IMR-90 (cell line): ENCODE results near the gene ZNF526. TPM values are rescaled to one million over a fixed set of nuclear protein-coding genes. Genes with fewer than 3 reads are reported as not detected.

Experiments
- ATAC-seq: fragments of 200-7000 bp; cut with Tn5 transposase; 2 replicates; pipeline ENCODE4 v1.9.1; 2020; ENCODE audit warnings: low read depth, mild to moderate bottlenecking, moderate library complexity
- BruUV-seq: library from RNA; stranded (reverse); fragments of 400-500 nt; replicated peaks from 2 replicates; lab custom pipeline; 2021; lab: Mats Ljungman, UMichigan
- CTCF ChIA-PET: fragments of 300-600 bp; formaldehyde crosslinking; extraction: SDS; loops from one replicate; lab custom pipeline; 2021; ENCODE audit warnings: antibody characterized with exemption; lab: Yijun Ruan, JAX
- POLR2A ChIA-PET: fragments of 300-600 bp; sonication (Branson Sonifier 250); formaldehyde crosslinking; loops from one replicate; lab custom pipeline; 2022; ENCODE audit warnings: antibody characterized with exemption; ENCODE audit not compliant: unreplicated experiment; lab: Charles Lee
- DNase-seq: peaks from one replicate; pipeline ENCODE4 v3.0.0; 2013
- H2AFZ ChIP-seq: replicated peaks from 2 replicates; pipeline ENCODE3; 2013; ENCODE audit warnings: low read length, mild to moderate bottlenecking; ENCODE audit not compliant: poor library complexity
- H2AK5ac ChIP-seq: 2 replicates; pipeline ENCODE4 v1.6.1; 2013; ENCODE audit warnings: low read depth, low read length, inconsistent platforms
- H2AK9ac ChIP-seq: replicated peaks from 2 replicates; pipeline ENCODE3; 2013; ENCODE audit warnings: mild to moderate bottlenecking, low read depth, low read length, moderate library complexity; ENCODE audit not compliant: poor library complexity
- H2BK120ac ChIP-seq: 2 replicates; pipeline ENCODE4 v1.6.1; 2013; ENCODE audit warnings: low read depth, low read length, inconsistent platforms
- H2BK15ac ChIP-seq: 3 replicates; pipeline ENCODE4 v1.6.1; 2013; ENCODE audit warnings: low read depth, low read length, inconsistent platforms
- H2BK20ac ChIP-seq: 2 replicates; pipeline ENCODE4 v1.6.1; 2013; ENCODE audit warnings: low read depth, mild to moderate bottlenecking, inconsistent platforms, low read length, moderate library complexity
- H2BK5ac ChIP-seq: 2 replicates; pipeline ENCODE4 v1.6.1; 2013; ENCODE audit warnings: mild to moderate bottlenecking, low read depth, low read length, inconsistent platforms; ENCODE audit not compliant: poor library complexity, severe bottlenecking
- H3K14ac ChIP-seq: replicated peaks from 2 replicates; pipeline ENCODE4 v1.6.1; 2013; ENCODE audit warnings: low read depth, low read length, inconsistent platforms
- H3K18ac ChIP-seq: 2 replicates; pipeline ENCODE4 v1.6.1; 2013; ENCODE audit warnings: low read depth, low read length, control low read depth
- H3K23ac ChIP-seq: 2 replicates; pipeline ENCODE4 v1.6.1; 2013; ENCODE audit warnings: low read depth, low read length, inconsistent platforms
- H3K27ac ChIP-seq: 2 replicates; pipeline ENCODE4 v1.5.1; 2013; ENCODE audit warnings: mild to moderate bottlenecking, control low read depth, low read length; ENCODE audit not compliant: insufficient read depth
- H3K27me3 ChIP-seq: 2 replicates; pipeline ENCODE4 v1.6.1; 2013; ENCODE audit warnings: low read length; ENCODE audit not compliant: control insufficient read depth, insufficient read depth
- H3K36me3 ChIP-seq: 2 replicates; pipeline ENCODE4 v1.6.1; 2013; ENCODE audit warnings: low read length, mixed read lengths; ENCODE audit not compliant: control insufficient read depth, insufficient read depth
- H3K4ac ChIP-seq: 2 replicates; pipeline ENCODE4 v1.6.1; 2013; ENCODE audit warnings: low read depth, low read length, inconsistent platforms
- H3K4me1 ChIP-seq: 2 replicates; pipeline ENCODE4 v1.6.1; 2013; ENCODE audit warnings: low read length, mixed read lengths; ENCODE audit not compliant: control insufficient read depth, insufficient read depth
- H3K4me2 ChIP-seq: 2 replicates; pipeline ENCODE4 v1.6.1; 2013; ENCODE audit warnings: low read depth, mild to moderate bottlenecking, control low read depth, low read length, moderate library complexity
- H3K4me3 ChIP-seq: 2 replicates; pipeline ENCODE4 v1.5.1; 2013; ENCODE audit warnings: low read depth, mild to moderate bottlenecking, control low read depth, low read length, moderate library complexity; ENCODE audit not compliant: insufficient read depth
- H3K56ac ChIP-seq: 2 replicates; pipeline ENCODE4 v1.6.1; 2013; ENCODE audit warnings: low read length, inconsistent platforms; ENCODE audit not compliant: insufficient read depth; ENCODE audit errors: extremely low read depth
- H3K79me1 ChIP-seq, 2 experiments: 2 replicates each; pipeline ENCODE4 v1.6.1; 2013; ENCODE audit warnings: low read length in 2 of 2, inconsistent platforms in 1 of 2, low read depth in 1 of 2
- H3K9ac ChIP-seq: 2 replicates; pipeline ENCODE4 v1.6.1; 2013; ENCODE audit warnings: low read depth, low read length, control low read depth
- H3K9me1 ChIP-seq: 2 replicates; pipeline ENCODE4 v1.6.1; 2013; ENCODE audit warnings: low read length, inconsistent platforms; ENCODE audit not compliant: insufficient read depth
- H3K9me3 ChIP-seq: 2 replicates; pipeline ENCODE4 v1.6.1; 2013; ENCODE audit warnings: low read length; ENCODE audit not compliant: control insufficient read depth, insufficient read depth
- H4K20me1 ChIP-seq: 2 replicates; pipeline ENCODE4 v1.6.1; 2013; ENCODE audit warnings: low read length, inconsistent platforms; ENCODE audit not compliant: insufficient read depth
- H4K5ac ChIP-seq: 2 replicates; pipeline ENCODE4 v1.6.1; 2013; ENCODE audit warnings: mild to moderate bottlenecking, low read depth, low read length, control low read depth
- H4K8ac ChIP-seq, 2 experiments: 2 replicates each; pipeline ENCODE4 v1.6.1; 2013; ENCODE audit warnings: low read depth in 2 of 2, low read length in 2 of 2, control low read depth in 1 of 2, inconsistent platforms in 1 of 2
- H4K91ac ChIP-seq: 2 replicates; pipeline ENCODE4 v1.6.1; 2013; ENCODE audit warnings: low read depth, low read length, inconsistent platforms; ENCODE audit not compliant: insufficient read depth
- CEBPB ChIP-seq: IDR thresholded peaks from 2 replicates; pipeline ENCODE4 v1.6.1; 2012; ENCODE audit warnings: low read depth, low read length, improper control_type of control experiment
- ELK1 ChIP-seq: fragments of 150-350 bp; IDR thresholded peaks from 2 replicates; pipeline ENCODE4 v1.6.1; 2016; ENCODE audit warnings: low read depth, mild to moderate bottlenecking, low read length, moderate library complexity, borderline replicate concordance
- MAFK ChIP-seq: IDR thresholded peaks from 2 replicates; pipeline ENCODE4 v1.6.1; 2012; ENCODE audit warnings: low read depth, low read length, improper control_type of control experiment
- NFE2L2 ChIP-seq: fragments of 150-350 bp; IDR thresholded peaks from 2 replicates; pipeline ENCODE4 v1.6.1; 2016; ENCODE audit warnings: low read depth, mild to moderate bottlenecking, low read length
- RCOR1 ChIP-seq: IDR thresholded peaks from 2 replicates; pipeline ENCODE4 v1.6.1; 2012; ENCODE audit warnings: mild to moderate bottlenecking, low read length, improper control_type of control experiment; ENCODE audit not compliant: insufficient replicate concordance
- RFX5 ChIP-seq: IDR thresholded peaks from 2 replicates; pipeline ENCODE4 v1.8.0; 2012; ENCODE audit warnings: low read depth, mild to moderate bottlenecking, low read length, moderate library complexity
- SMC3 ChIP-seq: fragments of 150-350 bp; IDR thresholded peaks from 2 replicates; pipeline ENCODE4 v1.6.1; 2016; ENCODE audit warnings: low read depth, mild to moderate bottlenecking, antibody characterized with exemption, low read length, moderate library complexity
- WGBS, 2 experiments: methylation state at CpG; one replicate each; pipeline versions ENCODE4 v1.1.5 to v1.1.7; 2013; ENCODE audit warnings: missing lambda C conversion rate in 2 of 2; ENCODE audit not compliant: insufficient read length in 1 of 2; ENCODE audit errors: extremely low coverage in 2 of 2; 5-methylcytosine and 5-hydroxymethylcytosine counted together
- dilution Hi-C: fragments of 300-500 bp; cut with HindIII; formaldehyde crosslinking; loops from one replicate; pipeline ENCODE4 v1.14.3; 2018; ENCODE audit warnings: low sequenced_read_pairs; ENCODE audit not compliant: unreplicated experiment
- in situ Hi-C: fragments of 300-500 bp; cut with MboI; formaldehyde crosslinking; loops from 3 replicates; pipeline ENCODE4 v1.14.3; 2019; ENCODE audit warnings: low sequenced_read_pairs, inconsistent platforms, mixed read lengths
- intact Hi-C: fragments of 100-400 bp; cut with micrococcal nuclease; formaldehyde crosslinking; loops from 2 replicates; pipeline ENCODE4 v1.10.0; 2022
- polyA plus RNA-seq, 3 experiments: library from polyadenylated mRNA; depleted of rRNA; stranded (reverse); fragments of >200 nt; gene quantifications; 2 replicates each; pipeline ENCODE4 v1.2.3, GENCODE V29; 2012; ENCODE audit warnings: low replicate concordance in 1 of 3
- total RNA-seq: library from RNA; depleted of rRNA; stranded (reverse); fragments of >200 nt; gene quantifications from 2 replicates; pipeline ENCODE4 v1.2.3, GENCODE V29; 2012

The ZNF526 gene
- total and polyA plus RNA-seq, 2 of the 4 experiments (the other 2 are of a cell fraction): 7.3 to 13.6 TPM

- Histone ChIP-seq H3K4me1 (peaks cover 27% of the 10 kb centered on the region), H2BK120ac (no peak overlapping the region), H2AK9ac (no peak overlapping the region), H3K4me3 (no peak overlapping the region), H4K8ac (no peak overlapping the region), H3K36me3 (peaks cover 15% of the 10 kb centered on the region), H2BK5ac (no peak overlapping the region), H2AFZ (no peak overlapping the region), H3K18ac (no peak overlapping the region), H3K27me3 (no peaks in the 10 kb centered on the region), H3K9me1 (peaks cover 7% of the 10 kb centered on the region; the same call in 1 of the 2 replicates), H3K4ac (no peak overlapping the region), H3K79me1 (peaks cover 6 to 66% of the 10 kb centered on the region in 2 experiments; a peak in 3 of 4 replicates), H3K14ac (no peak overlapping the region), H3K23ac (no peak overlapping the region), H2BK20ac (no peak overlapping the region), H4K5ac (no peak overlapping the region), H4K91ac (no peak overlapping the region), H3K9me3 (no peaks in the 10 kb centered on the region), H3K27ac (no peak overlapping the region), H3K9ac (no peak overlapping the region), H3K4me2 (no peak overlapping the region), H2AK5ac (no peak overlapping the region), H2BK15ac (no peak overlapping the region), H4K20me1 (peaks cover 54% of the 10 kb centered on the region), H3K56ac (no peak overlapping the region)
- intact Hi-C loops: no loop called here
- 93% methylated on average over 14 of the region's 41 CpGs; no CpG with 5 or more reads in 1 of the 2 experiments for WGBS, 2 experiments
- dilution Hi-C loops: no loop called here
- ChIA-PET POLR2A (interaction anchor here (0.5 to 0.6 kb wide), 2 partner anchors 43 to 125 kb away, joined by 3 to 4 read pairs; no protein-coding TSS in a partner anchor), CTCF (no interaction called here)
- in situ Hi-C loops: no loop called here
- no TSS peak for BruUV-seq
- no peak for TF ChIP-seq CEBPB
- TF ChIP-seq MAFK: no peak
- no peak for TF ChIP-seq SMC3
- no peak for TF ChIP-seq RFX5
- no peak for TF ChIP-seq NFE2L2
- no peak for TF ChIP-seq ELK1
- no peak for TF ChIP-seq RCOR1
- ATAC-seq (no peak), DNase-seq (no peak)
These were observed 28.4 kb downstream of the ZNF526 start for GRCh38 chr19:42248270-42249148.
